Measurements from ENCODE around the gene NR0B2.
A peak's percentile ranks its signal among the peaks of the same experiment; 100 is the strongest.
"Not testable (repeated sequence)": the region's sequence is repeated elsewhere in the genome, so short reads cannot be mapped to it uniquely, and the experiment has no call there.

NR0B2 gene

DNA sequence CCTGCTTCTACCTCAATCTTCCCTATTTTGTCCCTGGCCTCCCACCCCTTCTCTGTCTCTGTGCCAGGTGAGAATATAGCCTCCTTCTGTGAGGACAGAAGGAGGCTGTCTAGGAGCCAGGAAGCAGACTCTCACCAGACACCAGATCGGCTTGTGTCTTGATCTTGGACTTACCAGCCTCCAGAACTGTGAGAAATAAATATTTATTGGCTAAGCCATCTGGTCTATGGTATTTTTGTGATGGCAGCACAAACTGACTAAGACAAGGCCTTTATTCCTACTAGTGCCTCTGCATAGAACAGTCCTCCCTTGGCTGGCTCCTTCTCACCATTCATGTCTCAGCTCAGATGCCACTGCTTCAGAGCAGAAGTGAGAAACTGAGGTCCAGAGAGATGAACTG lies 25.5 kb downstream of the NR0B2 start:
- no peak for DNase-seq

DNA sequence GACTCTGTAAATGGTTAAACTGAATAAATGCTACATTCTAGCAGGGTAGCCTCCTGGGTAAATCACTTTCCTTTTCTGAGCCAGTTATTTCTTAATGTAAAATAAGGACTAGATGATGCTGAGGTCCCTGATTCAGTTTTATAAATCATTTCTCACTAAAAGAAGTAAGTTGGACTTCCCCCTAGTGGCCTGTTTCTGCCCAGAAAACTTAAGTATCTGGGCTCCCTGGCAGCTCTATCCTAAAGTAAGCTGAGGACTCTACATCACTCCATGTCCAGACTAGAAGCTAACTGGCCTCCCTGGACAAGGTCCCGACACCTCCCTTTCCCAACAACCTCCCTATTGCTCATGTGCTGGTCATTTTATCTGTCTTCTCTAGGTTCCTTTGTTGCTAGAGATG lies 26.6 kb downstream of the NR0B2 start:
- DNase-seq, result no peak

DNA sequence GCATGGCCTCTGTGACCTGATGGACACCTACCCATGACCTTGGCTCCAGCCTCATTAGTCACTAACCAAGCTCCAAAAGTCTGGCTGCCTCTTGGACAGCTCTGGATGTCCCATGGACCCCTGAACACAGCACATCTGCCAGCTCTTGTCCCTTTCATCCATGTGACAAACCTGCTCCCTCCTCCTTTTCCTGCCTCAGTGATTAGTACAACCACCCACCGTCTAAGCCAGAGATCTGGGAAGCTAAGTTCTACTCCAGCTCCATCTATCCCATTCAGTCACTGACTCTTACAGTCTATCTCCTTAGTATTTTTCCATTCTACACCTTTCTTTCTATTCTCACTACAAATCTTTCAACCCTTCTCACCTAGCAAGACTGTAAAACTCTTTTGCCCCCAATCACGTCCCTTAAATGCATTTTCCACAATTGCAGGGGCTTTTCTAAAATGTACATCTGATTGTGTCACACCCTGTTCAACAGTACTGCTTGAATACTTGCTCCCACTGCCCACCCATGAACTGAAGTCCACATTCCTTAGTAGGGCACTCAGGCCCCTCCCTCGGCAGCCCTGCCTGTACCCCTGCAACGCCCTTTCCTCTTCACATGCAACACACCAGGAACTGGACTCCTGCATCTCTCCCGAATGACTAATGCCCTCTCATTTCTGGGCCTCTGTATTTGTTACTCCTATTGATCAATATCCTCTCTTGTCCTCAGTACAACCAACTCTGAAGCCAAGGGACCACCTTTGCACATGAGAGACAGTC lies 30.9 kb downstream of the NR0B2 start:
- no peak for DNase-seq

DNA sequence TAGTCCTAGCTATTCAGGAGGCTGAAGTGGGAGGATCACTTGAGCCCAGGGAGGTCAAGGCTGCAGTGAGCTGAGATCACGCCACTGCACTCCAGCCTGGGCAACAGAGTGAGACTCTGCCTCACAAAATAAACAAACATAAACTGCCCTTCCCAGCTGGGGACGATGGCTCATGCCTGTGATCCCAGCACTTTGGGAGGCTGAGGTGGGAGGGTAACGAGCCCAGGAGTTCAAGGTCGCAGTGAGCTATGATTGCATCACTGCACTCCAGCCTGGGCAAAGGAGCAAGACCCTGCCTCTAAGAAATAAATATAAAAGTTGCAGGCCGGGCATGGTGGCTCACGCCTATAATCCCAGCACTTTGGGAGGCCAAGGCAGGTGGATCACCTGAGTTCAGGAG lies 32.2 kb downstream of the NR0B2 start:
- DNase-seq, result not testable (repeated sequence)

DNA sequence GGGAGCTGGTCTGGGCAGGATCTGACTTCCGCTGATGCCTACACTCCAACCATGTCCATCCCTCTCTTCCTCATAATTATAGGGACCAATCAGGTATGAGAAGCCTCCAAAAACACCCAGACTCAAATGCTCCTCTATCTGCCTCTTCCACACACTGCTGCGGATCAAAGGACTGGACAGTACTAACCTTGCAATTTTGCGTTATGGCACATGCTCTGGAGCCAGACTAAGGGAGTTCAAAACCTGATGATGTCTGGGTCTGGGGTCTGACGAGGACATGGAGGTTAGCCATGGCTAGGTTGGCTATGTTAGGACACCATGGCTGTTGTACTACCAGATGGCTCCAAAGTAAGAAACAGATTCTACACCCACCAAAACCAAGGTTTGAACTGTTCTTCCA lies 34.0 kb downstream of the NR0B2 start:
- no peak for DNase-seq

DNA sequence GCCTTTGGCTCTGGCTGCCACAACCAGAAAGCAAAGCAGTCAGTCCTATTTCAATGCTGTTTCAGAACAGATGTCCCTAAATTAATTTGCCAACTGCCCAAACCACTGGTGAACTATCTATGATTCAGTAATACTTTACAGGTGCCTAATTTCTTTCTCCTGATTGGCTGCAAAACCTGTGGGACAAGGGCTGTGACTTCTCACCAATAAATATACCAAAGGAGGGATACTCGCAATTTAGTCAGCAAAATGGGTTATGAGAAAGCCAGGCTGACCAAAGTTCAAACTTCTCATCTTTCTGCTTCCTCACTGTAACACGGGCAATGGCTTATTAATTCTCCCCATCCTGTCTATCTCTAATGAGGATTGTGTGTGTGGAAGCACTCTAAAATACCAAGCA lies 36.4 kb downstream of the NR0B2 start:
- DNase-seq, result no peak

DNA sequence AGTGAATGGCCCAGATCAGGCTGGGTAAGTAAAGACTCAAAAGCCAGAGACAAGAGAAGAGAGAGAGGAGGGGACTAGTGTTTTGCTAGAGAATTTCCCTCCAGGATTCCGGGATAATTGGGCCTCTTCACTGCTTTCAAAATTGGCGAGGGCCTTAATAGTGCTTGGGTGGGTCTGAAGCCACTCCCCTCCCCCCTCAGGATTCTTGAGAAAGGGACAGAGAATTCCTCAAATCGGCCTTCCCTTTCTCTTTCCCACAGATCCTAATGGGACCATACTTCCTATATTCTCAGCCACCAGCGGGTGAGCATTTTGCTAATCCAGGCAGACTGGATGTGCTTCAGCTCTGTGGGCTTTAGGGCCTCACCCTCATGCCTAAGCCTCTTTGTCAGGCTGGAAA lies 38.9 kb downstream of the NR0B2 start:
- no peak for DNase-seq

DNA sequence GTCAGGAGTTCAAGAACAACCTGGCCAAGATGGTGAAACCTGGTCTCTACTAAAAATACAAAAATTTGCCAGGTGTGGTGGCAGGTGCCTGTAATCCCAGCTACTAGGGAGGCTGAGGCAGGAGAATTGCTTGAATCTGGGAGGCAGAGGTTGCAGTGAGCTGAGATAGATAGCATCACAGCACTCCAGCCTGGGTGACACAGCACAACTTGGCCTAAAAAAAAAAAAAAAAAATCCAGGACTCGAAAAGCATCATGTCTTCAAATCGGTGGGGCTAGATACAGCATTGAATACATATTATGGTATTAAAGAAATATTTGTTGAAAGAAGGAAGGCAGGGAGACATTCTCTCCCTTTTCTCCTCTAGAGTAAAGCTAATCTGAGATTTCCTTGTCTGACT lies 40.7 kb downstream of the NR0B2 start:
- DNase-seq, result not testable (repeated sequence)

DNA sequence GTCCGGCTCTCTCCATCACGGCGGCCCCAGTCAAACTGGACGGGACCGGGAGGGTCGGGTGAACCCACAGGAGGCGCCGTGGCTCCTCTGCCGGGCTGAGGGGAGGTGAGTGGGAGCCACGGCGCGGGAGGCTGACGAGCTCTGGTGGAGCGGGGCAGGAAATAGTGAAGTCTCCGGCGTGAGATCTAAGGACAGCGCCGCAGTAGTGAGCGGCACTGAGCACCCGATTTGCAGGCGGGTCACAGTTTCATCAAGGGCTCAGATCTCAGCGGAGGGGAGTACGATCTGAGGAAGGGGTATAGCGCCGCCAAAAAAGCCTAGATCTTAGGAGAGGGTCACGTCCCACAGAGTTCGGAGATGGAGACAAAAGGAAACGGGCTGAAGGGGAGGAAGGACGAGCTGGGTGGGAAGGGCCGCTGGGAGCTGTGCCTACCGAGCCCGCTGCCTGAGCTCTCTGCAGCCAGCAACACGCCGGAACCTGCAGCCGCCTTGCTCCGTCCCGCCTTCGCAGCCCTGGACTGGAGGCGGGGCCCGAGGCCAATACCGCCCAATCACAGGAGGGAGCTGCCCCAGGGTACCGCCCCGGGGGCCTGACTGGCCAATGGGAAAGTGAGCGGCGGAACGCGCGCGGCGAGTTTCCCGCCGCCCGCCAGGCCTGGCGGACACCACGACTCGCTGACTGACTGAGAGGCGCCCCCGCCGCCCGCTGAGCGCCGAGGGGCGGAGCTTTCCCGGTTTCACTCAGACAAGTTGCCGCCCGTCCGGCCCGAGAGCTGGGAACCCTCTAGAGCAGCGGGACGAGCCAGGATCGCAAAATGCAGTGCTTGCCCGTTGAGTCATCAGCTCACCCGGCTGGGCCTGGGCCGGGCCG lies 48.9 kb downstream of the NR0B2 start:
- DNase-seq, result peak; percentile 92

DNA sequence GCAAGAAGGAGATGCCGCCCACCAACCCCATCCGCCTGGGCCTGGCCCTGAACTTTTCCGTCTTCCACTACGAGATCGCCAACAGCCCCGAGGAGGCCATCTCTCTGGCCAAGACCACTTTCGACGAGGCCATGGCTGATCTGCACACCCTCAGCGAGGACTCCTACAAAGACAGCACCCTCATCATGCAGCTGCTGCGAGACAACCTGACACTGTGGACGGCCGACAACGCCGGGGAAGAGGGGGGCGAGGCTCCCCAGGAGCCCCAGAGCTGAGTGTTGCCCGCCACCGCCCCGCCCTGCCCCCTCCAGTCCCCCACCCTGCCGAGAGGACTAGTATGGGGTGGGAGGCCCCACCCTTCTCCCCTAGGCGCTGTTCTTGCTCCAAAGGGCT lies 50.1 kb downstream of the NR0B2 start:
- DNase-seq, result no peak

DNA sequence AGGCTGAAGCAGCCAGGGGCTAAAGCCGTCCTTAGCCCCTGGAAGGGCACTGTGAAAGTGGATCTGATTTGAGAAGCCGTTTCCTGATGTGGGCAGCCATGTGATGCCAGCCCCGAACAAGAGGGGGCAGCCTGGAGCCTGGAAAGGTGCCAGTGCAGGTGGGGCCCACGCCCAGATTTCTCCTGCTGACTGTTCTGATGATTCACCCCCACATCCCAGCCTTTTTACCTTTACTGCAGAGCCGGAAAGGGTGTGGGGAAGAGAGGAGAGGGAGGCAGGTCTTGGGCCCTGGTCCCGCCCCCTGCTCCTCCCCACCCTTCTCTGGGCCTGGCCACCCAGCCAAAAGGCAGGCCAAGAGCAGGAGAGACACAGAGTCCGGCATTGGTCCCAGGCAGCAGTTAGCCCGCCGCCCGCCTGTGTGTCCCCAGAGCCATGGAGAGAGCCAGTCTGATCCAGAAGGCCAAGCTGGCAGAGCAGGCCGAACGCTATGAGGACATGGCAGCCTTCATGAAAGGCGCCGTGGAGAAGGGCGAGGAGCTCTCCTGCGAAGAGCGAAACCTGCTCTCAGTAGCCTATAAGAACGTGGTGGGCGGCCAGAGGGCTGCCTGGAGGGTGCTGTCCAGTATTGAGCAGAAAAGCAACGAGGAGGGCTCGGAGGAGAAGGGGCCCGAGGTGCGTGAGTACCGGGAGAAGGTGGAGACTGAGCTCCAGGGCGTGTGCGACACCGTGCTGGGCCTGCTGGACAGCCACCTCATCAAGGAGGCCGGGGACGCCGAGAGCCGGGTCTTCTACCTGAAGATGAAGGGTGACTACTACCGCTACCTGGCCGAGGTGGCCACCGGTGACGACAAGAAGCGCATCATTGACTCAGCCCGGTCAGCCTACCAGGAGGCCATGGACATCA lies 50.7 kb downstream of the NR0B2 start, which contains the start of gene SFN:
Gene SFN (plus strand): TSS at position 369 of the 904 bp plus-strand sequence. CDS start 64 bp downstream, at position 433.
- peak; percentile 84 for DNase-seq

DNA sequence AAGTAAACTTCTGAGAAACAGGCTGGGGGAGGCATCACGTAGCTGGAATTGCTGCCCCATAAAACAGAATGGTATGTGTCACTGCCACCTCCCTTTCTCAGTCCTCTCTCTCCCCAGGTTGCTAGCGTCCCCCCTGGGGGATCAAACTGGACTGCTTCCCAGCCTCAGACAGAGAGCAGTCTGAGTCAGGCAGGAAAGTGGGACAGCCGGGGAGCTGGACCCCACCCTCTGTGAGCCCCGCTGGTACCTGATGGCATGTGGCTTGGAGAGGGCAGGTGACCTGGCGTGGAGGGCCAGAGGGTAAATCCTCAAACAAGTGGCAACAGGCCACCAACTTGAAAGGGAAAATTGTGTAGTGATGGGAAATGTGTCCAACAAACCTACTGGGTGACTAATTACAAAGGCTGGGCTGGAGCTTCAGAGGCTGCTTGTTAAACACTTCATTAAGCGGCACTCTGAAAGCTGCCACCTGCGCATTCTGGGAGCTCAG lies 51.8 kb downstream of the NR0B2 start:
- no peak for DNase-seq
